Erythroblast (primary cell): ENCODE data around the gene SYNM.

ENCODE experiments used
- GATA1 ChIP-seq: IDR thresholded peaks from 2 replicates; pipeline ENCODE4 v1.6.1; 2011; ENCODE audit warnings: low read depth, mild to moderate bottlenecking, control low read depth, low read length, moderate library complexity
- POLR2A ChIP-seq: IDR thresholded peaks from 2 replicates; pipeline ENCODE4 v1.6.1; 2011; ENCODE audit warnings: mild to moderate bottlenecking, low read length

DNA sequence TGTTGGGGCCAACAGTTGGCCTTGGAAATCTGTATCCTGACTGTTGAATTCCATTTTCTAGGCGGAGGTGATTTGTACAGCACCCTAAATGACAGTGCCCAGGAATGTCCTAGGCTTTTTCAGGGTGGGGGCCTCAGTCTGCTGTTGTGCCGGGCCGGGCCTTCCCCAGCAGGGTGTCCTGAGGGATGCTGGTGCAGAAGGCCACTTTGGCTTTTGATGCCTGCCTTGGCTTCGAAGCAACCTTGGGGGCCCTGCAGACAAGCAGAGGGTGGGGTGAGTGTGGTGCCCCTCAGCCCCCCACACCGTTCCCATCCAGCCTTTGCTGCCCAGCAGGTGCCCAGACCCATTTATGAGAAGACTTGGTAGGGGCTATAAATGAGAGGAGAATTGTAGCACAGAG, 33.0 kb downstream of the SYNM start:
- TF ChIP-seq POLR2A (no peak), GATA1 (no peak)
